Skeletal muscle satellite cell (primary cell): ENCODE data around the gene NPAS2. TPM values are rescaled to one million over a fixed set of nuclear protein-coding genes. Genes with fewer than 3 reads are reported as not detected.

ENCODE experiments used
- H3K27me3 ChIP-seq: 2 replicates; pipeline ENCODE4 v1.7.0; 2013; ENCODE audit warnings: low read length; ENCODE audit not compliant: control insufficient read depth, insufficient read depth
- H3K36me3 ChIP-seq: 2 replicates; pipeline ENCODE4 v1.7.0; 2013; ENCODE audit warnings: mild to moderate bottlenecking, control low read depth, low read length; ENCODE audit not compliant: insufficient read depth
- H3K4me1 ChIP-seq: 2 replicates; pipeline ENCODE4 v1.7.0; 2013; ENCODE audit warnings: low read length; ENCODE audit not compliant: control insufficient read depth, insufficient read depth
- H3K4me2 ChIP-seq: 2 replicates; pipeline ENCODE4 v1.7.0; 2013; ENCODE audit warnings: mild to moderate bottlenecking, low read length
- H3K4me3 ChIP-seq: 2 replicates; pipeline ENCODE4 v1.7.0; 2013; ENCODE audit warnings: low read length
- H3K9ac ChIP-seq: 2 replicates; pipeline ENCODE4 v1.7.0; 2013; ENCODE audit warnings: mild to moderate bottlenecking, low read depth, low read length, moderate library complexity
- H3K9me3 ChIP-seq: replicated peaks from 2 replicates; pipeline ENCODE4 v1.7.0; 2013; ENCODE audit warnings: mild to moderate bottlenecking, control low read depth, low read length
- total RNA-seq: library from RNA; depleted of rRNA; stranded (reverse); fragments of >200 nt; gene quantifications from 2 replicates; pipeline ENCODE4 v1.2.3, GENCODE V29; 2012; rRNA removed

Gene NPAS2
- total RNA-seq: 7.4 and 8.9 TPM in 2 replicates

DNA sequence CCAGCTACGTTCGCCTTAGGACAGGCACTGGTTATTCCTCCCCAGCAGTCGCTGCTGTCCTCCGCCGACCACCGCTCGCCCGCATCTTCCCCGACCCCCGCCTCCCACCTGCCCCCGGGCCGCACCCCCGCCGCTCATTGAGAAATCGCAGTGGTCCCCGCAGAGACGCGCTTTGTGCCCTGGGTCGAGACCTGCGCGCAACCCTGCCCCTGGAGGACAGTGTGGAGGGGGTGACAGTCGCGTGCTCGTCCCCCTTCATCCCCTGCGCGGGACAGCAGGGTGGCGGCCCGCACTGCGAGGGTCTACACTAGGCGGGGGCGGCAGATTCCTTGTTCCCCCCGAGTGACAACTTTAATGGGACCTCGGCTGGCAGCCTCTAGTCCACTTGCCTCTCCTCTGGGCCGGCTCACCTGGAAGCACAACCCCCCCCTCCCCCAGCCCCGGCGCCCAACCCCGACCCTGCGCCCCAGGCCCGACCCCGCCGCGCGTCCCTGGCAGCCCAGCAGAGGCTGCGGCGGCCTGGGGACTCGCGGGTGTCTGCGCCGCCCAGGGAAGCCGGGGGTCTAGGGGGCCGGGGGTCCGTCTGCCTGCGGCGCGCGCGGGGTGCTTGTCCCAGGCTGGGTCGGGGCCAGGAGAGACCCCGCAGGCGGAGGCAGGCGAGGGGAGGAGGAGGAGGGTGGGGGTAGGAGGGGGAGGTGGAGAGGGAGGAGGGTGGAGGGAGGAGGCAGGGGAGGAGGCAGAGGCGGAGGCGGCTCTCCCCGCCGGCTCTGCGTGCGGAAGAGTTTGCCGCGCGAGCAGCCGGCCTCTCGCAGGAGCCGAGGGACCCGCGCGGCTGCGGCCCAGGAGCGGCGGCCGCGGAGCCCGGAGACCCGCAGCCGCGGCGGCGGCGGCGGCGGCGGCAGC, at the start of gene NPAS2:
Gene NPAS2 (plus strand): TSS at position 770 of the 903 bp plus-strand sequence. CDS start 84,616 bp downstream, outside the sequence.
- Histone ChIP-seq H3K27me3 (no peaks in the 10 kb centered on the region), H3K4me3 (peak within 1 kb of the TSS; percentile 77)

DNA sequence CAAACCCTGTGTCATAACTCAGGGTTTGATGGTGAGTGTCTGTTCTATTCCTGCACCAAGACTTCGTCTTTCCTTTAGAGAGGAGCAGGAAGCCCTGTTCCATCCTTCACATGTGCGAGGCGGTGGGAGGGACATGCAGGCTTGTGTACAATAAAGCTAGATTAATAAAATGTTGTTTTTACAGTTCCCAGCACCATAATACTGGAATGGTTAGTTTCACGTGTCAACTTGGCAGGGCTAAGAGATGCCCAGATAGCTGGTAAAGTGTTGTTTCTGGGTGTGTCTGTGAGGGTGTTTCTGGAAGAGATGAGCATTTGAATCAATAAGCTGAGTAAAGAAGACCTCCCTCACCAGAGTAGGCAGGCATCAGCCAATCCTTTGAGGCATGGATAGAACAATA, 48.8 kb upstream of the NPAS2 start:
- no peaks in the 10 kb centered on the region for H3K27me3 ChIP-seq
- H3K4me2 ChIP-seq: no peak overlapping the region
- H3K9ac ChIP-seq: no peak overlapping the region
- H3K36me3 ChIP-seq: no peaks in the 10 kb centered on the region
- H3K4me1 ChIP-seq: peaks cover 27% of the 10 kb centered on the region
- H3K4me3 ChIP-seq: no peak overlapping the region
- H3K9me3 ChIP-seq: no peaks in the 10 kb centered on the region

More for the DNA sequence above, at the start of gene NPAS2:
- Histone ChIP-seq H3K9ac (peak within 1 kb of the TSS; percentile 93), H3K9me3 (no peaks in the 10 kb centered on the region), H3K36me3 (no peaks in the 10 kb centered on the region), H3K4me1 (peaks cover 33% of the 10 kb centered on the region), H3K4me2 (peak within 1 kb of the TSS; percentile 92)

GRCh38 chr2:100773538-100773937, 46.4 kb upstream of the NPAS2 start:
- no peaks in the 10 kb centered on the region for H3K27me3 ChIP-seq
- peaks cover 3% of the 10 kb centered on the region for H3K4me1 ChIP-seq
- no peak overlapping the region for H3K4me3 ChIP-seq
- H3K36me3 ChIP-seq: no peaks in the 10 kb centered on the region
- H3K4me2 ChIP-seq: no peak overlapping the region
- H3K9ac ChIP-seq: no peak overlapping the region
- H3K9me3 ChIP-seq: no peaks in the 10 kb centered on the region

- Histone ChIP-seq H3K4me2 (no peak overlapping the region), H3K9me3 (no peaks in the 10 kb centered on the region), H3K4me3 (no peak overlapping the region), H3K4me1 (peaks cover 9% of the 10 kb centered on the region), H3K9ac (no peak overlapping the region), H3K27me3 (no peaks in the 10 kb centered on the region), H3K36me3 (no peaks in the 10 kb centered on the region)
These were observed 43.5 kb upstream of the NPAS2 start for GRCh38 chr2:100776445-100776844.

DNA sequence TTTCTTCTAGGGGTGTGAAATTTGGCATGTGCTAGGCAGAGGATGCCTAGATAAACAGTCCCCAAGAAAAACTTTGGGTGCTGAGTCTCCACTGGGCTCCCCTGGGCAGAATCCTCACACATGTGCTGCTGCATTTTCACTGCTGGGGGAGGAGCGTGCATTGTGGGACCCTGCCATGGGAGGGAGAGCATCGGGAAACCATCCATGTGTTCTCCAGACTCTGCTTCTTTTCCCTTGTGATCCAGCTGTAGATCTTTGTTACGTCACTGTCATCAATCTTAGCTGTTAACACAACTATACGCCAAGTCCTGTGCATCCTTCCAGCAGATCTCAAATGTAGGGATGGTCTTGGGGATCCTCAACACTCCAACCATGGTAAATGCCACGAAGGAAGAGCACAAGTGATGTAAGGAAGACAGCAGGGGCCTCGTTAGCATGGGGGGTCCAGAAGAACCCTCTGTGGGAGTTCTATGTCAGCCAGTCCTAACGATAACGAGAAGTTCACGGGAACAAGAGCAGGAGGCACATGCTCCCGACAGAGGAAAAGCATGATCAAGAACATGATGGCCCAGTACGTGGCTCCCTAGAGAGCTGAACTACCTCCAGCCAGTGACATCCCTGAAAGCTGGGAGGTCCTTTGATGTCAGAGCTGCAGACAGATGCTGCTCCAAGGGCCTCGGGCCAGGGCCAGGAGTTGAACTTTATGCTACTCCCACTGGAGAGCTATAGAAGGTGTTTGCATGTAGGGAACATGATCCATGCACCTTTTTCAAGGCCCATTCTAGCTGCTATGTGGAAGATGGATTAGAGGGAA, 41.1 kb upstream of the NPAS2 start:
- peaks cover 9% of the 10 kb centered on the region for H3K4me1 ChIP-seq
- H3K9ac ChIP-seq: no peak overlapping the region
- no peak overlapping the region for H3K4me3 ChIP-seq
- no peaks in the 10 kb centered on the region for H3K27me3 ChIP-seq
- H3K36me3 ChIP-seq: no peaks in the 10 kb centered on the region
- no peaks in the 10 kb centered on the region for H3K9me3 ChIP-seq
- H3K4me2 ChIP-seq: no peak overlapping the region

GRCh38 chr2:100779908-100780202, 40.1 kb upstream of the NPAS2 start:
- Histone ChIP-seq H3K4me1 (peaks cover 10% of the 10 kb centered on the region), H3K9me3 (no peaks in the 10 kb centered on the region), H3K9ac (no peak overlapping the region)

GRCh38 chr2:100780203-100781008, 39.5 kb upstream of the NPAS2 start:
- Histone ChIP-seq H3K4me3 (no peak overlapping the region), H3K9ac (no peak overlapping the region), H3K36me3 (no peaks in the 10 kb centered on the region), H3K27me3 (no peaks in the 10 kb centered on the region), H3K4me1 (peaks cover 15% of the 10 kb centered on the region), H3K4me2 (no peak overlapping the region), H3K9me3 (no peaks in the 10 kb centered on the region)

More at GRCh38 chr2:100779908-100780202, 40.1 kb upstream of the NPAS2 start:
- Histone ChIP-seq H3K4me2 (no peak overlapping the region), H3K36me3 (no peaks in the 10 kb centered on the region), H3K4me3 (no peak overlapping the region), H3K27me3 (no peaks in the 10 kb centered on the region)

- Histone ChIP-seq H3K4me3 (no peak overlapping the region), H3K27me3 (no peaks in the 10 kb centered on the region), H3K9me3 (no peaks in the 10 kb centered on the region), H3K4me1 (peaks cover 21% of the 10 kb centered on the region), H3K36me3 (no peaks in the 10 kb centered on the region), H3K4me2 (no peak overlapping the region), H3K9ac (no peak overlapping the region)
These were observed 39.0 kb upstream of the NPAS2 start for GRCh38 chr2:100781009-100781325.

- H3K36me3 ChIP-seq: no peaks in the 10 kb centered on the region
- no peaks in the 10 kb centered on the region for H3K27me3 ChIP-seq
- no peaks in the 10 kb centered on the region for H3K9me3 ChIP-seq
- no peak overlapping the region for H3K4me3 ChIP-seq
- H3K9ac ChIP-seq: no peak overlapping the region
- no peak overlapping the region for H3K4me2 ChIP-seq
- H3K4me1 ChIP-seq: peaks cover 28% of the 10 kb centered on the region
These were observed 38.2 kb upstream of the NPAS2 start for GRCh38 chr2:100781523-100782379.

DNA sequence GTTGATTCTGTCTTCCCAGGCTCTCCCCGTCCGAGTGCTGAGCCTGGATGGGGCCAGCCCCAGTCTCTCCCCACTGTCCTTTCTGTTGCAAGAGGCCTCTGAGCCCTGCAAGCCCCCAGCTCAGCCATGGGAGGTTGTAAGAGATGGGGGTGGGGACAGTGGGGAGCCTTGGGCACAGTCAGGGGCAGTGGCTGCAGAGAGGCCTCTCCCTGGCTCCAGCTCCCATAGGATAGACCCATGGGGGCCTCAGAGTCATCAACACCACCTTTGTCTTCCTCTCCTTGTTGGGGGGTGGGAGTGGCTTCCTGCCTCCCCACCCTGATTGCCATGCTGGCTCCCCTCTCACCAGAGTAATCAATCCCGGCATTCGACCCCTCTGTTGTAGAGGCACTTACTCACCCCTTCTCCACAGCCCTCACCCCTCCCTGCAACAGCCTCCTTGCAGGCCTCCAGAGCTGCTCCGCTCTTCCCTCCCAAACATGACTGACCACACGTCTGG, 37.5 kb upstream of the NPAS2 start:
- no peaks in the 10 kb centered on the region for H3K27me3 ChIP-seq
- H3K36me3 ChIP-seq: no peaks in the 10 kb centered on the region
- no peak overlapping the region for H3K9ac ChIP-seq
- H3K4me1 ChIP-seq: peaks cover 31% of the 10 kb centered on the region
- no peak overlapping the region for H3K4me3 ChIP-seq
- no peak overlapping the region for H3K4me2 ChIP-seq
- no peaks in the 10 kb centered on the region for H3K9me3 ChIP-seq
